GM12872 (cell line): ENCODE data around the gene BDP1.

Source experiments
- TF ChIP-seq, protein P1 (sequence below): IDR thresholded peaks from 3 replicates; pipeline ENCODE4 v1.5.1; 2011; ENCODE audit warnings: low read depth, mild to moderate bottlenecking, low read length, moderate library complexity; ENCODE audit not compliant: insufficient read depth

BDP1 gene

DNA sequence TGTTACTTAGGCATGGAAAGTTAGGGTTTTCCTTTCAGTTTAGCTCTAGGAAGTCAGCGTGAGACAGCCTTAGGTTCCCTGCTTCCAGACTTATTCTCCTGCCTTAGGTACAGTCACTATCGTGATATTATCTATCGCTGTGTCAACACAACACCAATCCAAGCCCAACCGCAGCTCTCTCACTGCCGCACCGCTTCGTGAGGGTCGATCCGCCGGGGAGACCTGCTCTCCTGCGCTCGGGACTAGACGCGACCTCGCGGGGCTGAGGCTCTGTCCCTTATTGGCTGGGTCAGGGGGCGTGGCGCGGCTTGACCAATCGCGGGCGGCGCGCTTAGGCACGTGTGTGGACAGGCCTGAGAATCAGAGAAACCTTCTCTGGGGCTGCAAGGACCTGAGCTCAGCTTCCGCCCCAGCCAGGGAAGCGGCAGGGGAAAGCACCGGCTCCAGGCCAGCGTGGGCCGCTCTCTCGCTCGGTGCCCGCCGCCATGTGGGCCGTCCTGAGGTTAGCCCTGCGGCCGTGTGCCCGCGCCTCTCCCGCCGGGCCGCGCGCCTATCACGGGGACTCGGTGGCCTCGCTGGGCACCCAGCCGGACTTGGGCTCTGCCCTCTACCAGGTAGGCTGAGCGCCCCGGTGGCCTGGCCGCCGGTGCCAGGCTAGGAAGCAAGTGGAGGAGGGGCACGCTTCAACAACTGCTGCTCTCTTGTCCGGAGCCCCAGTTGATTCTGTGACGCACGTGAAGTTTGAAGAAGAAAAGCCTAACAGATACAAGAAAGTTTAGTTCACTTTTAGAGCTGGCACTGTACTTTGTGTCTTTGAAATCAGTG lies 131.7 kb downstream of the BDP1 start, which contains the start of gene MCCC2:
TSS of gene MCCC2 (plus strand) at position 400 of the 825 bp plus-strand sequence. CDS start at position 486, 86 bp downstream.
- TF ChIP-seq, protein P1, sequence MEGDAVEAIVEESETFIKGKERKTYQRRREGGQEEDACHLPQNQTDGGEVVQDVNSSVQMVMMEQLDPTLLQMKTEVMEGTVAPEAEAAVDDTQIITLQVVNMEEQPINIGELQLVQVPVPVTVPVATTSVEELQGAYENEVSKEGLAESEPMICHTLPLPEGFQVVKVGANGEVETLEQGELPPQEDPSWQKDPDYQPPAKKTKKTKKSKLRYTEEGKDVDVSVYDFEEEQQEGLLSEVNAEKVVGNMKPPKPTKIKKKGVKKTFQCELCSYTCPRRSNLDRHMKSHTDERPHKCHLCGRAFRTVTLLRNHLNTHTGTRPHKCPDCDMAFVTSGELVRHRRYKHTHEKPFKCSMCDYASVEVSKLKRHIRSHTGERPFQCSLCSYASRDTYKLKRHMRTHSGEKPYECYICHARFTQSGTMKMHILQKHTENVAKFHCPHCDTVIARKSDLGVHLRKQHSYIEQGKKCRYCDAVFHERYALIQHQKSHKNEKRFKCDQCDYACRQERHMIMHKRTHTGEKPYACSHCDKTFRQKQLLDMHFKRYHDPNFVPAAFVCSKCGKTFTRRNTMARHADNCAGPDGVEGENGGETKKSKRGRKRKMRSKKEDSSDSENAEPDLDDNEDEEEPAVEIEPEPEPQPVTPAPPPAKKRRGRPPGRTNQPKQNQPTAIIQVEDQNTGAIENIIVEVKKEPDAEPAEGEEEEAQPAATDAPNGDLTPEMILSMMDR, result no peak

DNA sequence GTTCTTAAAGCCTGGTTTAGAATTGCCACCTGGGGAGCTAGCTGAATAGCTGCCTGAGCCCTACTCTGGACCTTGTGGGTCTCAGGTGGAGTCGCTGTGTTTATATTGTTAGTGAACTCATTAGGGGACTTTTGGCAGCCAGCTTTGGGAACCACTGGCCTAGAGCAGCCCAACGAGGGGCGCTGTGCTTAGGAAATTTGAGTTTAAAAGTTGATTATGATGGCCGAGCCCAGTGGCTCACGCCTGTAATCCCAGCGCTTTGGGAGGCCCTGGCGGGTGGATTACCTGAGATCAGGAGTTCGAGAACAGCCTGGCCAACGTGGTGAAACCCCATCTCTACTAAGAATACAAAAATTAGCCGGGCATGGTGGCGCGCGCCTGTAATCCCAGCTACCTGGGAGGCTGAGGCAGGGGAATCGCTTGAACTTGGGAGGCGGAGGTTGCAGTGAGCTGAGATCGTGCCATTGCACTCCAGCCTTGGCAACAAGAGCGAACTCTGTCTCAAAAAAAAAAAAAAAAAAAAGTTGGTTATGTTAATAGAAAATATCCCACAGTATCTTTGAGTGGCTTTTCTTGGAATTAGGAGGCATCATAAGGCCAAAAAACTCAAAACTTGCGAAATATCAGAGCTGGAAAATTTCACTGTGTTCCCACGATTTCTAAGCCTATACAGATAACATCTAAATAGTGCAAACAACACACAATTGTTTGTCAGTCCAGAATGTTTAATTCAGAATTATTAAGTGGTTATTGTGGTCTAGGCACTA lies 132.5 kb downstream of the BDP1 start:
- TF ChIP-seq, protein P1, result no peak

DNA sequence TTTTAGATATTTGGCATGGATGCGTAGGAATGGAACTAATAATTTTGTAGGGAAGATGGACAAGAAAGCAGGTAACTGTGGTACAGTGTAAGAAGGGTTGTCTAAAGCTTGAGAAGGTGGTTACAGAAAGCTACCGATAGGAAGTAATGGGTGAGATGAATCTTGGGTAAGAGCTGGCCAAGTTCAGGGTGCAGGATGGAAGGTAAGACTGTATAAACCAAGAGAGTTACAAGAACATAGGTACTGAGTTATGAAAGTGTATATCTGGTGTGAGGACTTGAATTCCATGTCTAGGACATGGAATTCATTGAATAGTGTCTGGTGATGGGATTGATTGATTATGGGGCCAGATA lies 133.1 kb downstream of the BDP1 start:
- TF ChIP-seq, protein P1, result no peak

DNA sequence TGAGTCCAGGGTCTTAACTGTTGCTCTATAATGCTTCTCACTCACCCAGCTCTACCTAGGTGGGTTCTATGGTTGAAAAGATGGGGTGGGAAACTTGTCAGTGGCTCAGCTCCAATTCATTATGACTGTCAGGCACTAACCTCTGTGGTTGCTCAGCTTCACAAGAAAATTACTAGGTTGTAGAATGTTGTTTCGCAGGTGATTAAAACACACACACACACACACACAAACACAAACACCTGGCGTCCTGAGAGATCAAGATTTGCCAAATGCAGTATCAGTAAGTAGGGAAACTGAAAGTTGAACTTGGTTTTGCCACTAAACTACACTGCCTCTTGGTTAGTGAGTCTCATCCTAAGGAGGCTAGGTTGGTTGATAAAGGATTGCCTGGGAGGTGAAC lies 134.5 kb downstream of the BDP1 start:
- TF ChIP-seq, protein P1, result no peak

DNA sequence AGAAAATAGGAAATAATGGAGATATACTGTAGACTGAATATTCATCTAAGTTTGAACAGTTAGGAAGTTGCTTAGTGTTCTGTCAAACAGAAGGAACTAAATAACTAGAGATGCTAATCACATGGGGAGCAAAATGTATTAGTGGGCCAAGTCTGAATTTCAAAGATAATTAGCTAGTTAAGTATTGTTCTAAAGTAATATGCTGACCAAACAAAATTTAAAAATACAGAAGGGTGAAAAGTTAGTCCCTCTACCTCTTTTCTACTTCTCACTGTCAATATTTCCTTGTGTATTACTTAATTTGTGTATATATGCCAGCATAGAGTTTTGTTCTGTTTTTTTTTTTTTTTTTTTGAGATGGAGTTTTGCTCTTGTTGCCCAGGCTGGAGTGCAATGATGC lies 135.6 kb downstream of the BDP1 start:
- TF ChIP-seq, protein P1, result no peak

DNA sequence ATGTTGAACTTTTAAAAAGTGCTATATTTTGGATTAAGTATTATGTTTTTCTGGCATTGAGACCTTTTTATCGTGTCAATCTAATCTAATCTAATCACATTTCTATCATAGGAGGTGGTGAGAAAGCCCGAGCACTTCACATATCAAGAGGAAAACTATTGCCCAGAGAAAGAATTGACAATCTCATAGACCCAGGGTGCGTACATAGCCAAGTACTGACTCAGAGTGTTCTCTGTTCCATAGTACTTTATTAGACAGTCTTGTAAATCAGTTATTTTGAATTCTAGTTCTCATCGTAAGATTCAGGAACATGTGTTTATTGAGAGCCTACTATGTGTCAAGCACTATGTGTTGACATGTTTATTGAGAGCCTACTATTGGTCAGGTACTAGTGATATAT lies 140.7 kb downstream of the BDP1 start:
- TF ChIP-seq, protein P1, result no peak

DNA sequence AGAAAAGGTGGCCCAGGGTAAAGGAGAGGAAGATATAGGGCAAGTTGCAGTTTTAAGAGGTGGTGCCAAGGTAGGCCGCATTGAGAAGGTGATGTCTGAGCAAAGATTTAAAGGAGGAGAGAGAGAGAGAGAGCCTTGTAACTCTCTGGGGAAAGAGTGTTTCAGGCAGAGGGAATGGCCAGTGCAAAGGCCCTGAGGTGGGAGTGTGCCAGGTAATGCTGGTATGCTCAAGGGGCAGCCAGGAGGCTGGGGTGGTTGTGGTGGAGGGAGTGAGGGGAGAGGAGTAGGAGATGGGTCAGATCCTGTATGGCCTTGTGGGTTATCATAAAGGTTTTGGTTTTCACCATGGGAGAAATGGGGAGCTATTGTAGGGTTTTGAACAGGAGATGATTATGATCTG lies 141.6 kb downstream of the BDP1 start:
- TF ChIP-seq, protein P1, result no peak
